Aorta (tissue), 5 donors: ENCODE measurements around the gene QRSL1. TPM values are rescaled to one million over a fixed set of nuclear protein-coding genes. Genes with fewer than 3 reads are reported as not detected.
A peak's percentile ranks its signal among the peaks of the same experiment; 100 is the strongest.
"Not testable (repeated sequence)": the region's sequence is repeated elsewhere in the genome, so short reads cannot be mapped to it uniquely, and the experiment has no call there.

ENCODE experiments used
- ATAC-seq: fragments of 200-7000 bp; cut with Tn5 transposase; one replicate; pipeline ENCODE4 v1.9.1; 2022; ENCODE audit warnings: moderate library complexity; ENCODE audit not compliant: low FRiP score
- DNase-seq, 2 donors: peaks; one replicate each; pipeline ENCODE4 v3.0.0-alpha.2; 2020
- H3K27ac ChIP-seq, 2 donors: one replicate each; pipeline ENCODE4 v1.5.1; 2013; ENCODE audit warnings: low read length in 2 of 2, mild to moderate bottlenecking in 2 of 2, moderate library complexity in 2 of 2, control low read depth in 1 of 2, inconsistent platforms in 1 of 2, low read depth in 1 of 2
- H3K27me3 ChIP-seq, 2 donors: one replicate each; pipeline ENCODE4 v1.6.1; 2013; ENCODE audit warnings: control low read depth in 1 of 2, low read length in 1 of 2, mild to moderate bottlenecking in 1 of 2, moderate library complexity in 1 of 2; ENCODE audit not compliant: insufficient read depth in 2 of 2, control insufficient read depth in 1 of 2
- H3K36me3 ChIP-seq, 2 donors: one replicate each; pipeline ENCODE4 v1.6.1; 2013; ENCODE audit warnings: control low read depth in 1 of 2, low read length in 1 of 2, mild to moderate bottlenecking in 1 of 2; ENCODE audit not compliant: insufficient read depth in 2 of 2, control insufficient read depth in 1 of 2
- H3K4me1 ChIP-seq, 2 donors: one replicate each; pipeline ENCODE4 v1.6.1; 2013; ENCODE audit warnings: low read length in 2 of 2, control low read depth in 1 of 2, mild to moderate bottlenecking in 1 of 2, moderate library complexity in 1 of 2; ENCODE audit not compliant: insufficient read depth in 2 of 2, control insufficient read depth in 1 of 2
- H3K4me3 ChIP-seq, 2 donors: one replicate each; pipeline ENCODE4 v1.5.1; 2013; ENCODE audit warnings: low read length in 2 of 2, control low read depth in 1 of 2, mild to moderate bottlenecking in 1 of 2
- H3K9me3 ChIP-seq: one replicate; pipeline ENCODE4 v1.6.1; 2013; ENCODE audit warnings: mild to moderate bottlenecking, low read length; ENCODE audit not compliant: control insufficient read depth
- WGBS, 2 donors: extraction: QIAGEN DNeasy Blood & Tissue Kit; methylation state at CpG; one replicate each; pipeline ENCODE4 v1.1.7; 2013; 5-methylcytosine and 5-hydroxymethylcytosine counted together
- intact Hi-C, 2 donors: fragments of 100-400 bp; cut with DNase I; formaldehyde crosslinking; loops; one replicate each; pipeline versions ENCODE4 v1.14.2 to v1.15.0; 2022
- long read RNA-seq, 2 donors: library from polyadenylated mRNA; unstranded; transcript quantifications; one replicate each; pipeline ENCODE4 v2.0.0, GENCODE V29; 2020 to 2021
- polyA plus RNA-seq, 2 donors: library from polyadenylated mRNA; stranded (reverse); fragments of 200-250 nt; gene quantifications; one replicate each; pipeline ENCODE4 v1.2.3, GENCODE V29; 2013
- total RNA-seq, 2 donors: library from RNA; stranded (reverse); fragmentation: NEBNext Ultra II Directional; extraction: Animal tissue kit (Norgen Biotek cat#: 25700); gene quantifications; one replicate each; pipeline ENCODE4 v1.2.1, GENCODE V29; 2021
- donor health status: healthy with polysubstance abuse.
- donor health status: Bipolar disorder and iron deficiency.
- donor health status: DM: no; HTN: no; CAD: no.
- donor health status: DM: no; HTN: no; CAD: no.
- donor health status: DM: yes; HTN: yes; CAD: no.

The QRSL1 gene
- total RNA-seq = 1 to 10 TPM; 5.2 to 8.7 TPM
- 1 to 10 TPM; 1.9 to 5.0 TPM for polyA plus RNA-seq
- long read RNA-seq, donor 1, full-length matches to known transcripts = 39 of 42 reads
- long read RNA-seq, donor 1, partial matches to known transcripts = 2 of 42 reads
- long read RNA-seq, donor 1, other reads (novel, unspliced or antisense) = 1 of 42 reads
- long read RNA-seq, donor 2, full-length matches to known transcripts = 2 of 6 reads
- long read RNA-seq, donor 2, partial matches to known transcripts = 0 of 6 reads
- long read RNA-seq, donor 2, other reads (novel, unspliced or antisense) = 4 of 6 reads

DNA sequence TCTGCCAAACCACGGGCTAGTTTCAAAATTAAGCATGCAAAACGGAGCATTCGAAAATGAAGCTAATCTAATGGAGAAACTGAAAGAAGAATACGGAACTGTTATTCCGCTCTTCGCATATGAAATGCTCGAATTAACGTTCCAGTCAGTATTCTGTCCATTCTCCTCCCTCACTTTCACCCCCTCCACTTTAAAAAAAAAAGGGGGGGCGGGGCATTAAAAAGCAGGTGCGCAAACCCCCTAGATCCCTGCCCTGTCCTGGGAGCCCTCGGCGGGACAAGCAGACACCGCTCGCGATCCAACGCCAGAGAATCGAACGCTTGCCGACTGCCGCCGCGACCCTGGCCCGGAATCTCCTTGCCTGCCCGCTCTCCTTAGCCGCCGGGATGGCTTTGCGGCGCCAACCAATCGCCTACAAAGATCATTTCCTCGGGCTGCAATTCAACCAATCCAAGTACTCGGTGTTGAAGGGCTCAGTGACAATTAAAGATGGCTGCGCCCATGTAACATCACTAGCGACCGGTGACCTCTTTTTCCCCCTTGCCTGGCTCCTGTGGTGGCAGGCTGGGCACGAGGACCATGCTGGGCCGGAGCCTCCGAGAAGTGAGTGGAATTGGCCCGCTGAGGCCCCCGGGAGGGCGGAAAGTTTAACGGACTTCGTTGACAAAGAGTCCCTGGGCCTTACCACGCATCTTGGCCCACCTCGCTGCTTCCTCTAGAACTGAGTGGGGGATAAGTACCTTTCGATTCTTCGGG, at the start of gene QRSL1, which contains the start of gene RTN4IP1:
Gene QRSL1, plus strand, starts transcription at position 476 of the 756 bp plus-strand sequence. Its CDS starts 104 bp downstream, at position 580.
Gene RTN4IP1, minus strand, starts transcription at position 396 of the 756 bp plus-strand sequence. CDS start 477 bp downstream, outside the sequence.
- intact Hi-C loops = no loop called here
- H3K36me3 ChIP-seq = no peaks in the 10 kb centered on the region
- H3K27ac ChIP-seq = peak within 1 kb of the TSS in 1 of 2 donors; percentile 31
- ATAC-seq (peak; percentile 98), DNase-seq (peak; percentile 85 to 92)
- no peaks in the 10 kb centered on the region for H3K4me1 ChIP-seq
- H3K9me3 ChIP-seq = no peaks in the 10 kb centered on the region
- no peaks in the 10 kb centered on the region for H3K27me3 ChIP-seq
- WGBS, 2 donors = 0% methylated on average over 41 to 46 of the region's 46 CpGs
- peak within 1 kb of the TSS; percentile 67 to 86 for H3K4me3 ChIP-seq

GRCh38 chr6:106581468-106581867, 47.9 kb upstream of the QRSL1 start:
- no peak for ATAC-seq
- WGBS, 2 donors = 75 to 83% methylated on average over 1 of the region's 1 CpG
- Histone ChIP-seq H3K27ac (no peak overlapping the region), H3K4me1 (no peaks in the 10 kb centered on the region), H3K27me3 (no peaks in the 10 kb centered on the region), H3K4me3 (no peak overlapping the region), H3K36me3 (peaks cover 0 to 2% of the 10 kb centered on the region in 2 donors), H3K9me3 (no peaks in the 10 kb centered on the region)
- intact Hi-C loops = no loop called here
- DNase-seq = no peak

DNA sequence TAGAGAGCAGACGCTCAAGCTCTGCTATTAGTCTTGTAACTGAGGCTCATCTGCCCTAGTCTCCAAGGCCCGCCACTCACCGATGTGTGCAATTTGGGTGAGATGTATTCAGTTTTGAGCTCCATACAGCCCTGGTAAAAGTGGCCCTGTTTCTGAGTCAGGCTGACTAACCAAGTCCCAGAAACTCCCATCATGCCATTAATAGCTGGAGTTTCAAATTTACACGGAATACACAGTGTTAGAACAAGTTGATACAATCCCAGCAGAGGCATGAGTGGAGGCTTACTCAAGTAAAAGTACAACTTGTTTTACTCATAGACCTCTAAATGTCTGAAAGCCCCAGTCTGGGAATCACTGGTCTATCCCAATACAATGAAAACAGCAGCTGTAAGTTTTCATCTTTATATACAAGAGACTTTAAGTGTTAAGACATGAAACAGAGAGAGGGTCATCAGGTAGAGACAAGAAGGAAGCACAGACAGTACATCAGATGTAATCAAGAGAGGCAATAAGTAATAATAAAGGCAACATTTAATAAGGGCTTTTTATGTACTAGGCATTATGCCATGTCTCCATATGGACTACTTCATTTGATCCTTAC, 42.5 kb upstream of the QRSL1 start:
- Histone ChIP-seq H3K9me3 (no peaks in the 10 kb centered on the region), H3K4me1 (no peaks in the 10 kb centered on the region), H3K4me3 (no peak overlapping the region), H3K27ac (no peak overlapping the region), H3K36me3 (peaks cover 0 to 2% of the 10 kb centered on the region in 2 donors), H3K27me3 (no peaks in the 10 kb centered on the region)
- DNase-seq (no peak), ATAC-seq (no peak)
- WGBS, 2 donors = 84 to 93% methylated on average over 4 of the region's 4 CpGs
- intact Hi-C loops = no loop called here

GRCh38 chr6:106588937-106589336, 40.4 kb upstream of the QRSL1 start:
- intact Hi-C loops, DNase-seq, ATAC-seq, H3K4me3 ChIP-seq, H3K27ac ChIP-seq, H3K9me3 ChIP-seq, H3K36me3 ChIP-seq, H3K27me3 ChIP-seq, H3K4me1 ChIP-seq: not testable (repeated sequence)
- 73 to 84% methylated on average over 2 to 4 of the region's 5 CpGs for WGBS, 2 donors

DNA sequence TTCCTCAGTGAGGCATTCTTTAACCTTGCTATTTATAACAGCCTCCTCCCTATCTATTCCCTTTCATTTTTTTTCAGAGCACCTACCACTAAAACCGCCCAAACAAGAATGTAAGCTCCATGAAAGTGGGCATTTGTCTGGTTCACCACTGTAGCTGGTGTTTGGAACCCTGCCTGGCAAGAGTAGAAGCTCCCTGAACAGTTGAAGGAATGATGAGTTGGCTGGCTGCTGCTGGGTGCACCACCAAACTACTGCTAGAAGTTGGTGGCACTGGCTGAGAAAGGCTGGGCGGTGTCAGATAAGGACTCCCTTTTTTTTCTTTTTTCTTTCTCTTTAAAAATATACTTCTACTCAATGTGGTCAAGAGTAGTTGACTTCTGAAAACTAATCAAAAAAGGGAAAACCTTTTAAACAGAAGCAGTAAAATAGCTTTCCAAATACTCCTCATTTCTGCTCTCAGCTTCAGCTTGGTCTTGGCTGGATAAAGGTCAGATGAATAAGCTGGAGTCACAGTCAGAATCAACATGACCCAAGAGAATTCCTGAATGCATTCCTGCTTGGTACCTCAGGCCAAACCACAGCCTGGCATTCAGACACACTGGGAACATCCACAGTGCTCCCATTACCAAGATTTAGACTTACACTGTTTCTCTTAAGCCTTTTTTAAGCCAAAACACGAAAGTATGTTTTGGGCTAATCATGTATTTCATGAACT, 38.1 kb upstream of the QRSL1 start:
- Histone ChIP-seq H3K27me3 (no peaks in the 10 kb centered on the region), H3K36me3 (no peaks in the 10 kb centered on the region), H3K4me3 (no peak overlapping the region), H3K27ac (no peak overlapping the region), H3K9me3 (no peaks in the 10 kb centered on the region), H3K4me1 (no peaks in the 10 kb centered on the region)
- intact Hi-C loops = no loop called here
- ATAC-seq (no peak), DNase-seq (peak in 1 of 2 donors; percentile 48)
- WGBS, 2 donors = 78 to 84% methylated on average over 3 of the region's 3 CpGs

GRCh38 chr6:106599440-106599839, 29.9 kb upstream of the QRSL1 start:
- no peaks in the 10 kb centered on the region for H3K9me3 ChIP-seq
- no peak overlapping the region for H3K4me3 ChIP-seq
- H3K4me1 ChIP-seq = no peaks in the 10 kb centered on the region
- ATAC-seq = no peak
- 49 to 86% methylated on average over 2 of the region's 2 CpGs for WGBS, 2 donors
- no peaks in the 10 kb centered on the region for H3K36me3 ChIP-seq
- H3K27me3 ChIP-seq = no peaks in the 10 kb centered on the region
- no peak overlapping the region for H3K27ac ChIP-seq
- intact Hi-C loops = no loop called here
- DNase-seq = no peak

DNA sequence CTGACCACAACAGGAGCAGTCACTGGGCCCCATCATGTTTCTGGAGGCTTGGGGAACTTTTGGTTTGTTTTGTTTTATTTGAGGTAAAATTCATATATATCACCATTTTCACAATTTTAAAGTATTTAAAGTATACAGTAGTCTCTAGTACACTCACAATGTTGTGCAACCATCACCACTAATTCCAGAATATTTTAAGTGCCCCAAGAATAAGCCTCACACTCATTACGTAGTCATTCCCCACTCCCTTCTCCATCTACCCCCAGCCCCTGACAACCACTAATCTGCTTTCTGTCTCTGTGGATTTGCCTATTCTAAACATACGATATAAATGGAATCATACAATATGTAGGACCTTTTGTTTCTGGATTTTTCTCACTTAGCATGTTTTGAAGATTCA, 29.0 kb upstream of the QRSL1 start:
- DNase-seq (no peak), ATAC-seq (no peak)
- Histone ChIP-seq H3K4me3 (no peak overlapping the region), H3K4me1 (no peaks in the 10 kb centered on the region), H3K36me3 (no peaks in the 10 kb centered on the region), H3K27ac (no peak overlapping the region), H3K27me3 (no peaks in the 10 kb centered on the region), H3K9me3 (no peaks in the 10 kb centered on the region)
- WGBS, 2 donors = 98% methylated on average over 2 of the region's 2 CpGs
- intact Hi-C loops = no loop called here

DNA sequence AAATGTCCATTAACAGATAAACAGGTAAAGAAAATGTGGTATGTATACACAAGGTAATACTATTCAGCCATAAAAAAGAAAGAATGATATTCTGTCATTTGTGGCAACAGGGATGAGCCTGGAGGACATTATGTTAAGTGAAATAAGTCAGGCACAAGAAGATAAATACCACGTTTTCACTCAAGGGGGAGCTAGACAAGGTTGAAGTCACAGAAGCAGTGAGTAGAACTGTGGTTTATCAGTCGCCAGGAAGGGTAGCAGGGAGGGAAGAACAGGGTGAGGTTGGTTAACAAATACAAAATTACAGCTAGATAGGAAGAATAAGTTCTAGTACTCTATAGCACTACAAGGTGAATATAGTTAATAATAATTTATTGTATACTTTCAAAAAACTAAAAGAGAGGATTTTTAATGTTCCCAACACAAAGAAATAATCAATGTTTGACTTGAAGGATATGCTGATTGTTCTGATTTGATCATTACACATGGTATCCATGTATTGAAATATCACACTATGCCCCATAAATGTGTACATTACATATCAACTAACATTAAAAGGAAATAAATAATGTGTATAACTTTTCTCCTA, 21.2 kb upstream of the QRSL1 start:
- no peak for DNase-seq
- no peak for ATAC-seq
- intact Hi-C loops = loop anchor here in 1 of 2 donors (2.0 kb wide), 1 partner anchor 371 kb away; no protein-coding TSS in a partner anchor
- no peaks in the 10 kb centered on the region for H3K9me3 ChIP-seq
- no peaks in the 10 kb centered on the region for H3K27me3 ChIP-seq
- no peaks in the 10 kb centered on the region for H3K4me1 ChIP-seq
- no peak overlapping the region for H3K4me3 ChIP-seq
- WGBS, 2 donors = 14 to 26% methylated on average over 2 of the region's 2 CpGs
- no peaks in the 10 kb centered on the region for H3K36me3 ChIP-seq
- H3K27ac ChIP-seq = no peak overlapping the region
